Panc1 (cell line): ENCODE results near the gene DNPH1. TPM values are rescaled to one million over a fixed set of nuclear protein-coding genes. Genes with fewer than 3 reads are reported as not detected.

Source experiments
- ATAC-seq: fragments of 200-7000 bp; cut with Tn5 transposase; 2 replicates; pipeline ENCODE4 v1.9.1; 2020; ENCODE audit warnings: mild to moderate bottlenecking, moderate library complexity
- BruUV-seq: library from RNA; stranded (reverse); fragments of 400-500 nt; replicated peaks from 2 replicates; lab custom pipeline; 2021; lab: Mats Ljungman, UMichigan
- CTCF ChIA-PET: fragments of 300-600 bp; sonication (Branson Sonifier 250); formaldehyde crosslinking; loops from one replicate; lab custom pipeline; 2022; ENCODE audit warnings: antibody characterized with exemption; lab: Charles Lee
- POLR2A ChIA-PET: fragments of 300-600 bp; sonication (Branson Sonifier 250); formaldehyde crosslinking; loops from one replicate; lab custom pipeline; 2022; ENCODE audit warnings: antibody characterized with exemption; lab: Charles Lee
- DNase-seq: peaks from one replicate; pipeline ENCODE4 v3.0.0-alpha.2; 2010; ENCODE audit warnings: low read depth, low spot score
- H3K27ac ChIP-seq: 2 replicates; pipeline ENCODE4 v1.5.1; 2011; ENCODE audit warnings: mild to moderate bottlenecking, low read length, inconsistent platforms
- H3K27me3 ChIP-seq: fragments of 200-500 bp; sonication (Bioruptor generic); 2 replicates; pipeline ENCODE4 v1.6.0; 2014; ENCODE audit warnings: low read length, inconsistent platforms; ENCODE audit not compliant: control insufficient read depth, insufficient read depth
- H3K36me3 ChIP-seq: fragments of 200-500 bp; sonication (Bioruptor generic); 2 replicates; pipeline ENCODE4 v1.5.1; 2014; ENCODE audit warnings: inconsistent platforms, mild to moderate bottlenecking, low read length, moderate library complexity; ENCODE audit not compliant: control insufficient read depth, insufficient read depth
- H3K4me1 ChIP-seq: 2 replicates; pipeline ENCODE4 v1.5.1; 2011; ENCODE audit warnings: inconsistent platforms, mild to moderate bottlenecking, low read length, moderate library complexity; ENCODE audit not compliant: control insufficient read depth, insufficient read depth
- H3K4me3 ChIP-seq, 2 experiments: 2 replicates each; pipeline ENCODE4 v1.5.1; 2011 to 2012; ENCODE audit warnings: low read depth in 2 of 2, low read length in 2 of 2, mild to moderate bottlenecking in 2 of 2, inconsistent platforms in 1 of 2, moderate library complexity in 1 of 2
- H3K9me3 ChIP-seq: fragments of 200-500 bp; sonication (Bioruptor generic); 2 replicates; pipeline ENCODE4 v1.5.1; 2014; ENCODE audit warnings: low read depth, mild to moderate bottlenecking, inconsistent platforms, low read length, moderate library complexity; ENCODE audit not compliant: control insufficient read depth, insufficient read depth
- CTCF ChIP-seq: fragments of 450-650 bp; IDR thresholded peaks from 2 replicates; pipeline ENCODE4 v1.5.1; 2017; ENCODE audit warnings: mild to moderate bottlenecking
- POLR2AphosphoS5 ChIP-seq: IDR thresholded peaks from 2 replicates; pipeline ENCODE4 v1.6.1; 2012; ENCODE audit warnings: mild to moderate bottlenecking, low read depth, low read length, moderate library complexity
- REST ChIP-seq, 2 experiments: IDR thresholded peaks; 2 replicates each; pipeline ENCODE4 v1.6.1; 2011 to 2012; ENCODE audit warnings: low read depth in 2 of 2, control low read depth in 1 of 2, low read length in 1 of 2, mild to moderate bottlenecking in 1 of 2, moderate library complexity in 1 of 2; ENCODE audit not compliant: insufficient read depth in 1 of 2
- SIN3A ChIP-seq: IDR thresholded peaks from 2 replicates; pipeline ENCODE4 v1.6.1; 2012; ENCODE audit warnings: low read depth, mild to moderate bottlenecking, low read length, moderate library complexity, borderline replicate concordance; ENCODE audit not compliant: insufficient read depth
- TCF7L2 ChIP-seq: IDR thresholded peaks from 2 replicates; pipeline ENCODE4 v1.6.1; 2011; ENCODE audit warnings: mild to moderate bottlenecking, low read depth, low read length, inconsistent platforms
- in situ Hi-C: cut with HindIII; loops from 2 replicates; pipeline ENCODE4 v1.10.0; 2016; ENCODE audit warnings: low sequenced_read_pairs, low pct_unique_long_range_greater_than_20kb
- intact Hi-C: fragments of 100-400 bp; cut with micrococcal nuclease; formaldehyde crosslinking; loops from one replicate; pipeline ENCODE4 v1.10.0; 2022; ENCODE audit not compliant: unreplicated experiment
- total RNA-seq: library from RNA; stranded (reverse); gene quantifications from one replicate; pipeline ENCODE4 v1.2.1, GENCODE V29; 2021; ENCODE audit not compliant: unreplicated experiment

The DNPH1 gene
- total RNA-seq, 1 experiment from 2014 or later: 67.3 TPM

- no peaks in the 10 kb centered on the region for H3K9me3 ChIP-seq
- no TSS peak for BruUV-seq
- H3K27me3 ChIP-seq: no peaks in the 10 kb centered on the region
- H3K4me1 ChIP-seq: peaks cover 21% of the 10 kb centered on the region
- DNase-seq (no peak), ATAC-seq (no peak; the same call in 1 of the 2 replicates)
- intact Hi-C loops: no loop called here
- peak overlapping the region; percentile 83 to 84 for H3K4me3 ChIP-seq
- H3K27ac ChIP-seq: peak overlapping the region; percentile 96
- peaks cover 7% of the 10 kb centered on the region for H3K36me3 ChIP-seq
- no peak for TF ChIP-seq CTCF
- TF ChIP-seq POLR2AphosphoS5: no peak
- TF ChIP-seq TCF7L2: no peak
- TF ChIP-seq REST (IDR thresholded peaks at IDR 0.05; ENCODE audit: insufficient read depth in 1 of 2, low read depth in 2 of 2, low read length in 1 of 2): no peak
- TF ChIP-seq SIN3A: no peak
- in situ Hi-C loops: no loop called here
- CTCF ChIA-PET: no interaction called here
- POLR2A ChIA-PET: interaction anchor here (0.8 kb wide), 1 partner anchor 168 kb away, joined by 3 read pairs; the partner anchor contains the start of genes KLHDC3 and MEA1
These were observed 47.7 kb downstream of the DNPH1 start for GRCh38 chr6:43181621-43181941.

GRCh38 chr6:43180985-43181384 is 48.3 kb downstream of the DNPH1 start:
- Histone ChIP-seq H3K27me3 (no peaks in the 10 kb centered on the region), H3K4me1 (peaks cover 21% of the 10 kb centered on the region), H3K9me3 (no peaks in the 10 kb centered on the region), H3K27ac (peak overlapping the region; percentile 96), H3K36me3 (peaks cover 7% of the 10 kb centered on the region), H3K4me3 (no peak overlapping the region)
- POLR2A ChIA-PET: interaction anchor here (0.6 kb wide), 1 partner anchor 10 kb away, joined by 14 read pairs; no protein-coding TSS in a partner anchor
- no peak for TF ChIP-seq TCF7L2
- TF ChIP-seq REST (IDR thresholded peaks at IDR 0.05; ENCODE audit: insufficient read depth in 1 of 2, low read depth in 2 of 2, low read length in 1 of 2): no peak
- TF ChIP-seq POLR2AphosphoS5: no peak
- TF ChIP-seq CTCF: no peak
- no peak for TF ChIP-seq SIN3A
- intact Hi-C loops (no loop called here), in situ Hi-C loops (no loop called here)
- BruUV-seq: no TSS peak
- CTCF ChIA-PET: no interaction called here
- ATAC-seq (no peak), DNase-seq (no peak)
